NCI-H774 (cell line): ENCODE data around the gene PMVK.
"Not testable (repeated sequence)": the region's sequence is repeated elsewhere in the genome, so short reads cannot be mapped to it uniquely, and the experiment has no call there.

Experiments used
- DNase-seq: peaks from one replicate; lab custom pipeline; 2025; lab: John Stamatoyannopoulos, UW

PMVK gene

DNA sequence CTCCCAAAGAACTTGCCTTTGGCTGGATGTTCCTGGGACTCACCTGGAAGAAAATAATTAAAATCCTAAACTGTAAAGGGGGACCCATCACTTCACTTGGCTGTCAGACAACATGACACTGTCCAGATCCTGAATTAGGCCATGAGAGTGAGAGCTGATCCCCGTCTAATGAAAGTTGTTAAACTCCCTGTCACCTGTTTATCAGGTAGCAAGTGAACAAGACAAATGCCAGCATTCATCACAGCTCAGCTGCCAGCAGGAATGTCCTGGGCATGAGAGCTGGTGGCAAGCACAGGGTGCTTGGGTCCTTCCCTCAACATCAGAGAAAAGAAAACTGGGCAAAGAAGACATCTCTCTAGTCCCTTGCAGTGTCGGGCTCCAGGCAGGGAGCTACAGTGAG, 23.8 kb downstream of the PMVK start:
- no peak for DNase-seq

DNA sequence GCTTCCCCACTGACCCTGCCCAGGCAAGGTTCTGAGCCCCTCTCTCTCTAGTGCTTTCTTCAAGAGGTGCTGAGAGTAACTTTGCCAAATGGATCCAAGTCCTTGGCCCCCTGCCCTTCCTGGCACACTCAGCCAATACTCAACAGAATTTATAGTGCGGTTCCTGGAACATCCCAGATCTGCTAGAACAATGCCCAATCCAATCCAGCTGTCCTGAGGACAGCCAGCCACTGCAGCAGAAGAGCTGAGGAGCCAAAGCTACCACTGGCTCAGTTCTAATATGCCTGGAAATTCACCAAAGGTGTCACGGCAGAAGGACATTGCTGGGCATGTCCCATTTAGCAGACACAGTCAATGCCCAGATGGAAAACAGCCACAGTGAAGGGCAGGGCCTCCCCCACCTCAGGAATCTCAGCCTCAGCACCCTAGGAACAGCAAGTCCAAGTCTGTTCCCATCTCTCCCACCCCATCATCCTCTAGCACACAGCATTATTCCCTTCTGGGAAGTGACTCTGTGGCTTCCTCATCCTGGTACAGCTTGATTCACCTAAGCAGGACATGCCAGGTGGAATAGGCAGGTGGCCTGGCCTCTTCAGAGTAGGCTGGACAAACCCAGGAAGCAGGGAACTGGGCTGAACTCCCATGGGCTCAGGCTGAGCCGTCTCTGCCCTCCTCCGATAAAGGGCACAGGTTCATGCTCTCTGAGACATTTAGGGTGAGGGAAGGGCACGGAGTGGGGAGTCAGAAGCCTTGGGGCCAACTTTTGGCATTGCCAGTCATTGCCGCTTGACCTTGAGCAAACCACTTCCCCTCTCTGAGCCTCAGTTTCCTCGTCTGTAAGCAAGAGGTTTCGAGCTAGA, 24.6 kb downstream of the PMVK start:
- DNase-seq, result no peak

DNA sequence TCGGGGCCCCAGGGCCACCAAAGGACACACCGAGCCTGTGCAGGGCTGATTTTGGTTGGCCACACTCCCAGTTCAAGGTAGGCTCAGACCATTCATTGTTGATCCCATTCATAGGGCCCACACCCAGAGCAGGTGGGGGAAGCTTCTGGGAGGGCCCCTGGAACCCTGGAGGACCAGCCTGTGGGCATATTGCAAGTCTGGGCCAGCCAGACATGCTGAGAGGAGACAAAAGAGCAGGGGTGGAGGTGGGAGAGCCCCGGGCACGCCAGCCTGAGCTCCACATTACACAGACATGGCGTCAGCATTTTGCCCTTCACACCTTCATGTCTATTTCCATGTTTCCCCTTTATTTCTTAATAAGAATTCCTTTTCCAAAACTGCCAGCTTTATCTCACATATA, 25.7 kb downstream of the PMVK start:
- DNase-seq, result no peak

DNA sequence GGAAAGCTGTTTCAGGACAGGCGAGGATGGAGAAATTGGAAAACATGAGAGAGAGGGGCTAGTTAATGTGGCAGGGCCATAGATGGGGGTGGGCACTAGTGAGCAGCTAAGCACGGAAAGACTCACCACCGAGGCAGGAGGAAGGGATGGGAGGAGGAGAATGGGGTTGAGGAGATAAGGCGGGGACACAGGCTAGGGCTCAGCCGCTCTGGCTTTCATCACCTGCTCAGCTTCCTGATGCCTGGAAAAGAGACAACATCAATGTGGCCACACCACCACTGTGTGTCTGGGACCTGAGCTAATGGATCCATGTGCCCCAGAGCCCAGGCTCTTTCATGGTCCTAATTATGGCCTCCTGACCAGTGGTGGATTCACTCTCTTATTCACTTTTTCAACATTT, 27.6 kb downstream of the PMVK start:
- no peak for DNase-seq

DNA sequence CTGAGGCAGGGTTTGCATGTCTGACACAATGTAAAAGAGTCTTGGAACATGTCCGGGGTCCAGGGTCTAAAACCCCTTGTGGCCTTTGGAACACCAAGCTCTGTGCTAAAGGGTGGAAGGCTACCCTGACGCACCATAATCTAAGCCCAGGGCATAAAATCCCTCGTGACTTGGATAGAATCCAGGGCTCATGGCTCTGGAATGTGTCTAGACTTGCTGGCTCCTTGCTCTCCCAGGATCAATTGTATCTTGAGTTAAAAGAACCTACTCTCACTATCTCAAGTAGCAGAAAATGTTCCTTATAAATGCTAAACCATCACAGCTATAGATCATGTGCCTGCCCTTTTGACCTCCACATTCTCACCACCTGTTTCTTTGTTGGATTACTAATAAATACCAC, 28.4 kb downstream of the PMVK start:
- DNase-seq, result not testable (repeated sequence)

DNA sequence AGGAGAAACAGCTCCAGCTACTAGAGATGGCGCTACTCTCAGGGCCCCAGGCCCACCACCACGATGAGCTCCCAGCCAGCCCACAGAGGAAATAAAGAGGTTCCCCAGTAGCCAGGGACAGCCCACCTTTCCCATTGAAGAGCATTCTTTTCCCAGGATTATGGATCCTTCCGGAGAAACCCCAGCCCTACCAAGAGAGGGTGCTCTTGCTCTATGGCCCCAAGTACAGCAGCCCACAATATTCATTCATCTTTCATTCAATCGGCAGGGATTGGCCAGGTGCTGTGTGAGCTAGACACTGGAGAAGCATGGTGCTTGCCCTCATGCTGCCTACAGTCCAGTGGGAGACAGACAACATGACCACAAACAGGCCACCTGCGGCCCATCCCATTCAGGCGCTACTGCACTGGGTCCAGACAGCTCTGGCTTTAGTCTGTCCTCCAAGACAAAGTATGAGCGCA, 29.9 kb downstream of the PMVK start:
- no peak for DNase-seq

DNA sequence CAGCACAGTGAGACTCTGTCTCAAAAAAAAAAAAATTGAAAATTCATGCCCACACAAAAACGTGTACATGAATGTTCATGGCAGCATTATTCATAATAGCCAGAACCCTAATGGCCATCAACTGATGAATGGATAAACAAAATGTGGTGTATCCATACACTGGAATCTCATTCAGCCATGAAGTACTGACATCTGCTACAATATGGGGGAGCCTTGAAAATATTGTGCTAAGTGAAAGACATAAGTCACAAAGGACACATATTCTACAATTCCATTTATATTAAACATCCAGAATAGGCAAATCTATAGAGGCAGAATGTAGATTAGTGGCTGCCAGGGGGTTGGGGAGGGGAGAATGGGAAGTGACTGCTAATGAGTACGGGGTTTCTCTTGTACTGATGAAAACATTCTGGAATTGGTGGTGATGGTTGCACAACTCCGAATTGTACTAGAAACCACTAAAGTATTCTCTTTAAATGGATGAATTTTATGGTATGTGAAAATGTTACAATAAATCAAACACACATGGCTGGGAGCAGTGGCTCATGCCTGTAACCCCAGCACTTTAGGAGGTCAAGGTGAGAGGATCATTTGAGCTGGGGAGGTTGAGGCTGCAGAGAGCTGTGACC, 33.5 kb downstream of the PMVK start:
- no peak for DNase-seq

DNA sequence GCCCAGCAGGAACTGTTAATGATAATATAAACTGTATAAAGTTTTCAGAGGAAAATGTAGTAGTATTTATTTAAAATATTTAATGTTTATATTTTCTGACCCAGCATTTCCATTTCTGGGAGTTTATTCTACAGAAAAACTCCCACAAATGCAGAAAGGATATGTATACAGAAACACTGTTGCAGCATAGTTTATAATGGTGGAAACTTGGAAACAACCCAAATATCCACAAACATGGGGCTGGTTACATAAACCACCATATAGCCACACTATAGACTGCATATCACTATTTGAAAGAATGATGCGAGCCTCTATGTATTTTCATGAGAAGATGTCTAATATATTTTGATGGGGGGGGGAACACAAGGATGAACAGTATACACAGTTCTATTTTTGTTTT, 34.9 kb downstream of the PMVK start:
- no peak for DNase-seq

DNA sequence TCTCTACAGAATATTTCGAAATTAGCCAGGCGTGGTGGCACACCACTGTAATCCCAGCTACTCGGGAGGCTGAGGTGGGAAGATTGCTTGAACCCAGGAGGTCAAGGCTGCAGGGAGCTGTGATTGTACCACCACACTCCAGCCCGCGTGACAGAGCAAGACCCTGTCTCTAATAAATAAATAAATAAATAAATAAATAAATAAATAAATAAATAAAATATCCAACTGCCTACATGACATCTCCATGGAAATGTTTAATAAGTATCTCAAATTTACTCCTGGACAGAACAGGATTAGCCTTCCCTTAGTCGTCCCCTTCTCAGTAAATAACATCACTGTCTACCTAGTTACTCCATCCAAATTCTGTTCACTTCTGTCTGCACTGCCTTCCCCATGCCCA, 37.5 kb downstream of the PMVK start:
- DNase-seq, result no peak

DNA sequence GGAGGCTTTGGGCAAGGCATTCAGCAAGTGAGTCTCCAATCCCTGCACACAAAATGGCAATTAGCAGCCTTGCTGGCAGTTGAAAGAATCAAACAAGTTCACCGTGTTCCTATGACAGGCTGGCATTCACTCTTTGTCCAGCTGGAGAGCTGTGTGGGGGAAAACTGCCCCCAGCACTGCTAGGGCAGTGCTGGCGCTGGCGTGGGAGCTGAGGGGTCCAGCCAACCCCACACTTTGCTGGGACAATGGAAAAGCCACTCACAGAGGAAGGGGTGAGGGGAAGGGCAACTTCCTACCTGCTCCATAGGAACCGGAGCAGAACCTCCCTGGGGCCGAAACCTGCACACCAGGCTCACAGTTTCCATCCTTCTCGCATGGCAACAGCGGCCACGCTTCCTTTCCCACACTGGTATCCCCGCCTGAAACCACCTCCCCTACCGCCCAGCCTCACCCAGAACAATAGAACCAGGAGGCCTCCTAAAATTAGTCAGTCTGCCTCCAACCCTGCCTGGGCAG, 39.7 kb downstream of the PMVK start:
- DNase-seq, result no peak

DNA sequence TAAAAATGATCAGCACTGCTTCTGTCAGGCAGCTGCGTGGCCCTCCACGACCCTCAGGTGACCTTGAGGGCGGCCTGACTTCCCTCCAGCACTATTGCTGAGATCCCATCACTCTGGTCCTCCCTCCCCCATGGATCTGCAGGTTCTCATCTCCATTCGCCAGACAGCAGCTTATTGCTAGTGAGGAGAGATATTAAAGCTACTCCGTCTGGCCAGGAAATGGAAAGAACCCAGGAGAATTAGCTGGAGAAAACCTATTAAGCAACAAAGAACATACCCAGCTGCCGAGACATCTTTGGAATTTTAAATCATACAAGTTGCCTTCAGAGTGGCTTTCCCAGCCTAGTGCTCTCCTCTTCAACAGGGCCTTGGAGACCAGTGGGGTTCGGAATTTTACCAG, 40.7 kb downstream of the PMVK start:
- no peak for DNase-seq

DNA sequence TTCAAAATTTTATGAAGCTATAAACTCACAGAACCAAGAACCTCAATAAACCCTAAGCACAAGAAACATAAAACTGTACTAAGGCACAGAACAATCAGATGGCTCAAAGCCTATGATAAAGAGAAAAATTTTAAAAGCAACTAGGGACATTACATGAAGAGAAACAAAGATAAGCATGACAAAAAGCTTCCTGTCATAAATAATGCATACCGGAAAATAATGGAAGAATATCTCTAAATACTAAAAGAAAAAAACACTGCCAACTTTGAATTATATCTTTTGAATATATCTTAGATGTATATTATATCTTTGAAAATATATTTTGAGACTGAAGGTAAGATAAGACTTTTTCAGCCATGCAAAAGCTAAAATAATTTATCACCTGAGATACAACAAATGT, 45.1 kb downstream of the PMVK start:
- DNase-seq, result no peak

DNA sequence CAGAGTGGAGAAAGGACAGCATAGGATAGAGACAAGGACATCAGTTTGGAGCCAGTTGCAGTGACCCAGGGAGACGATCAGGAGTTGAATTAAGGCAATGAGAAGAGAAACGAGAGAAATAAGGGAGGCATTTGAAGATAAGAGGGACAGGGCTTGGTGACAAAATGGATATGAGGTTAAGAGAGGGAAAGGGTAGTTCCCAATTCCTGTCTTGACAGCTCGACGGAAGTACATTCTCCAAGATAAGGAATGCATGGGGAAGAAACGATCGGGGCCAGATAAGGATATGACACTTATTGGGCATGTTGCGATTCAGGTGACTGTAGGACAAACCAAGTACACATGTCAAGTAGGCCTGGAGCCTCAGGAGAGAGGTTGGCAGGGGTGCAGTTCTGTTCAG, 47.8 kb downstream of the PMVK start:
- DNase-seq, result no peak

DNA sequence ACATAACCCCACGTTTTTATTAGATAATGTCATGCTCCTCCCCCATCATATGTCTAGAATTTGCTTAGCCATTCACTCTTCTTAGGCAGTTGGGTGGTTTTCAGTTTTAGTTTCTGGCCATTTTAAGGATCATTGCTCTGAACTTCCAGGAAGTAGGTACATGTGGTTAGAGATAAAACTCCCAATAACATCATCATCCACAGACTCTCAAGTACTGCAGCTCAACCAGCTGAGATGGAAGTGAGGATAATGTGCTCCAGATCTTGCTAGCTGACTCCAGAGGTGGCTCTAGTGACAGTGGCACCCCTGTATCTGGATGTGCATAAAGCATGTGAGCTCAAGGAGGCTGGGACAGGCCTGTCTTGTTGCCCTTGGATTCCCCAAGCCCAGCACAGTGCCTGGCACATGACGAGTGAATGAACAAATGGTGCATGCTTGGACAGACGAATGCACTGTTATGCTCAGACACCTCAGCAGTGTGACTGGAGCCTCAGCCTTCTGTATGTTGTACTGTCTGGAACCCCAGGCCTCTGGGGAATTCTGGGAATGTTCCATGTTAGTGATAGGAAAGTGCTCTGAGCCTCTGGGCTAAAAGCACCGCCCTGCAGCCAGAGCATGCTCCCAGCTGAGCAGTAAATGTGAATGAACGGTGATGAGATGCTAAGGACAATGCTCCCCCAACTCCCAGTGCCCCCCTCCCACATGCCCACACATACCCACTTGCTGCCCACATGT, 50.1 kb downstream of the PMVK start:
- DNase-seq, result no peak

DNA sequence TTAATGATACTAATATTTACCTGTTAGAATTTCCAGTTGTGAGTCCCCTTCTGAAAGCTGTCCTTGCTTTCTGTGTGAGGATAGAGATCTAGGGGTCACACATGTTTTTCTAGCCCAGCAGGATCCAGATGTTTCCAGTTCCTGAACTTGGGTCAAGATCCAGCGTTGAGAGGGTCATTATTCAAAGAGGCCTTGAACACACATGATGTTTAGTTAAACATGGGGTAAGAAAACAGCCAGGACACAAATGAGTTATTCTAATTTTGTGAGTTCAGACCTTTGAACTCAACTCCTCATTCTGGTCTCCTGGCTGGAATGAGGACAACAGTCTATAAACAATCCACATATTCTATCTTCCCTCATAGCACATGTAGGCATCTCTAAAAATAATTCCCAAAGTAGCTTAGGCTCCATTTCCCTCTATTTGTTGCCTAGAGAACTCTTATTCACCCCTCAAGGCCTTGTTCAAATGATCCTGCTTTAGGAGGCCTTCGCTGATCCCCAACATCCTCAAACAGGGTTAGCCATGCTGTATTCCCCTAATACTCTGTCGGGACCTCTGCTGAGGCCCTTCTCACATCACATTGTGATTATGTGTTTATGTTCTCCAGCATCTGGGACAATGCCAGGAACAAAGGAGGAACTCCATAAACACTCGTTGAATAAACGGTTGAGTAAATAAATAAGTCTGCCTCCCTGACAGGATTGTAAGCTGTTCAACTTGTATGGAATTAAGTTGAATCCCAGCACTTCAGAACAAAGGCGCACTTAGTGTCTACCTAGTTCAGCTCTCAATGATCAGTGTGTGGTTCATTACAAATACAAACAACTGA, 51.4 kb downstream of the PMVK start:
- no peak for DNase-seq

DNA sequence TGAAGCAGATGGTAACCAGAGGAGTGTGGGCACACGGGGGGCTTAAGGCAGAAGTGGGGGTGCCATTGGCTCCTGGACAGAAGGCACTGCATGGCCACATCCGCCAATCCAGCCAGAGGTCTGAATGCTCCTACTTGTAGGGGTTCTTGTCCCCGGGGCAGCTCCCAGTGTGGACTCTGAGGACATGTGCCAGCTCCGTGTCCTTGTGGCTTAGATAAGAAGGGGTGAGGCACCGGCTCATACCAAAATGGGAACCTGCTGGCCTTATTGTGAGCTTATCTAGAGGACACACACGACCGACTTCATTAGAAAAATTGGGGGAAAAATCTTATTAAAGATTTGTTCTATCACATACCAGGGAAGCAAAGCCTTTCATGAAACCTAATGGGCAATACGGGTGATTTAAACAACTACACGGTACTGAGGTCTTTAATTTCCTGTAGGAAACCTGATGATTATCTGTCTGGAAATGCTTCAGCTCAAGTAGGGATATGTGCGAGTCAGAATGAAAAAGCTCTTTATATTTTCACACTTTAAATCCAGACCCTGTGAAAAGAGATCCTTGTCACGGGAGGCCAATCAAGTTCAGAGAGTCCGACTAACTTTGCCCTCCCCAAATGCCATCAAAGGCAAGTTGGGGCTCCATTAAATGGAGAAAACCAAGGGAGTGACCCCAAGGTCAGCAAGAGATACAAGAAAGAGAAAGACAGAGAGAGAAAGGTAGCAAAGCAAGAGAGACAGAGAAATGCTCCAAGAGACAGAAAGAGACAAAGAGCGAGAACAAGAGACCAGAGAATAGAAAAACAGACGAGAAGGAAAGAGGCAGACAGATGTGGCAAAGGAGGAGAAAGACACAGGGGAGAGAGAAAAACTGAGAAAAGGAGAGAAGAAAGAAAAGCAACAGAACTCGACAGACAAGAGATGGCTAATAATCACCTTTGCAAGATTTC, 52.3 kb downstream of the PMVK start:
- no peak for DNase-seq

DNA sequence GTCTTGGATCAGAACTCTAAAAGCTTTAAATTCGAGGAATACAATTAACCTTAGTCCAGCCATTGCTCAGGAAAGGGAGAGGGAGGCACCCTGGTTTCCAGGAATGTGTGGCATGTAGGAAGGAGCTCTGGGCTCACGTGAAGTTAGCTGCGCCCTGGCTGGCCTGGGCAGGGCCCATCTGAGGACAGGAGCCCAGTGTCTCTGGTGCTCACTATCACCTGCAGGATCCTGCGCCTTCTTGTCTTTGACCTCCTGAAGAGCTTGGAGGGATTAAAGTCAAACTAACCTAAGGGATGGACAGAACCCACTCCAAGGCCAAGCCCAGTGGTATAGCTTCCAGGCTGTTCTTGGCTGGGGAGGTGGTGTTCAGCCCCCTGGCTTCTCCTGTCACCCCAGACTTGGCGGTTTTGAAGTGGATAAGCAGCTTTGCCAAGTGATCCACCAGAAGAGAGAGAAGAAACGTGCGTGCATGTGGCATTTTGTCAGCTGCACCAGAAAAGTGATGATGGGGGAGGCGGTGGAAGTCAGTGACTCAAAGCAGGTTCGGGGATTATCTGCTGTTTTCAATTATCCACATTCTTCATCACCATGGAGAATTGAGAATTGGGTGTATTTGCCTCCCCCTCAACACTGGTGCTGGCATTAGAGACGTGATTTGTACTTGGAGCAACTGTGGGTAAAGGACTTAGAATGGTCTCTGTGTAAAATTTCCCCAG, 54.5 kb downstream of the PMVK start:
- DNase-seq, result no peak

DNA sequence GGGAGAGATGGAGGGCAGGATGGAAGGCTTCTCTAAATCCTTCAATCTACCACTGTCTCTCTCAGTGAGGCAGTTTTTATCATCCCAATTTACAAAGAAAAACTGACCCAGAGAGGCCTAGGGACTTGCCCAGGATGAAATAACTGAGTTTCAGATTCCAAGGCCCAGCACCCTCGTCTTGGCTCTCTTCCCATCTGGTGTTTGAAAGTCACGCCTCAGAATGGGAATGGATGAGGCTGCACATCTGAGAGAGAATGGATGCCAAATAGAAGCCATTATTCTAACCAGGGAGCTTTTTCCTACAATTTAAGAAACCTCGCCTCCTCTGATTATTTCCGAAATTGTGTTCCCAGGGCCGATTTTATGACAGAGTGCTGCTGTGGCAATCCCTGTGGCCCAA, 55.8 kb downstream of the PMVK start:
- no peak for DNase-seq

DNA sequence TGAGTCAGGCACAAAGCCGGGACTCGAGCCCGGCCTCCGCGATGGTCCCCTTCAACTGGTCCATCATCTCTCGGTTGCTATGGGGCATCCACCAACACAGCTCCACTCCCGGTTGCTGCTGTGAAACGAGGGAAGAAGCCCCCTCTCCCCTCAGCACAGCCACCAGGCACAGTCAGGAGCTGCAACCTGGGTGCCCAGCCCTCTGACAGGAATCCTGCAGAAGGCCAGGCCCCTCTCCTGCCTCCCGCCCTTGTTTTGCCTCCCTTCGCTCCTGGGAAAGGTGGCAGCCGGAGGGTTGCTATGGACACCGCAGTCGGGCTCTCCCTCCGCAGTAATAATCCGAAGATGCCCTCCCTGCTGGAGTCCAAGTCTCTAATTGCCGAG, 57.5 kb downstream of the PMVK start:
- no peak for DNase-seq
